Epithelial cell of esophagus (primary cell): ENCODE results near the gene TJAP1.
A peak's percentile ranks its signal among the peaks of the same experiment; 100 is the strongest.

Source experiments
- DNase-seq: peaks from one replicate; pipeline ENCODE4 v3.0.0; 2010; ENCODE audit warnings: low read depth
- H3K4me3 ChIP-seq: 2 replicates; pipeline ENCODE4 v1.5.1; 2011; ENCODE audit warnings: mild to moderate bottlenecking, low read length, control low read depth
- CTCF ChIP-seq: IDR thresholded peaks from 2 replicates; pipeline ENCODE4 v1.5.1; 2011; ENCODE audit warnings: low read depth, mild to moderate bottlenecking, low read length, control low read depth, inconsistent platforms; ENCODE audit not compliant: insufficient read depth; ENCODE audit errors: missing control alignments

The TJAP1 gene

GRCh38 chr6:43502666-43503065, 25.3 kb downstream of the TJAP1 start:
- no peak overlapping the region for H3K4me3 ChIP-seq
- TF ChIP-seq CTCF = no peak
- no peak for DNase-seq

GRCh38 chr6:43503443-43503842, 26.1 kb downstream of the TJAP1 start:
- H3K4me3 ChIP-seq = no peak overlapping the region
- TF ChIP-seq CTCF = no peak
- no peak for DNase-seq

- no peak overlapping the region for H3K4me3 ChIP-seq
- DNase-seq = no peak
- TF ChIP-seq CTCF = no peak
Observed at GRCh38 chr6:43504756-43505593, 27.6 kb downstream of the TJAP1 start.

- no peak for DNase-seq
- peak; percentile 4 for TF ChIP-seq CTCF
- no peak overlapping the region for H3K4me3 ChIP-seq
Observed at GRCh38 chr6:43505718-43506117, 28.3 kb downstream of the TJAP1 start.

GRCh38 chr6:43506171-43506570, 28.8 kb downstream of the TJAP1 start:
- H3K4me3 ChIP-seq = no peak overlapping the region
- TF ChIP-seq CTCF = no peak
- no peak for DNase-seq

- H3K4me3 ChIP-seq = no peak overlapping the region
- peak; percentile 93 for TF ChIP-seq CTCF
- DNase-seq = peak; percentile 84
Observed at GRCh38 chr6:43506667-43507471, 29.5 kb downstream of the TJAP1 start.
